GM23338 (cell line): ENCODE results near the gene DCUN1D2. TPM values are rescaled to one million over a fixed set of nuclear protein-coding genes. Genes with fewer than 3 reads are reported as not detected.

Source experiments
- ATAC-seq: fragments of 200-7000 bp; cut with Tn5 transposase; 3 replicates; pipeline ENCODE4 v1.9.1; 2020
- DNase-seq: peaks from one replicate; pipeline ENCODE4 v3.0.0-alpha.2; 2015; ENCODE audit warnings: low spot score
- H2AFZ ChIP-seq: fragments of 200-600 bp; sonication (generic); 2 replicates; pipeline ENCODE4 v1.8.0; 2016; ENCODE audit warnings: antibody characterized with exemption, mild to moderate bottlenecking, moderate library complexity
- H3F3A ChIP-seq: fragments of 200-600 bp; sonication (generic); replicated peaks from 2 replicates; pipeline ENCODE4 v1.8.0; 2017; ENCODE audit warnings: antibody characterized with exemption, mixed run types, low read depth
- H3K27ac ChIP-seq: fragments of 200-600 bp; sonication (generic); 2 replicates; pipeline ENCODE4 v1.6.1; 2016; ENCODE audit warnings: low read depth
- H3K27me3 ChIP-seq: fragments of 200-600 bp; sonication (generic); 2 replicates; pipeline ENCODE4 v1.8.0; 2016; ENCODE audit warnings: mild to moderate bottlenecking, mixed run types, moderate library complexity; ENCODE audit not compliant: insufficient read depth
- H3K36me3 ChIP-seq: fragments of 200-600 bp; sonication (generic); 2 replicates; pipeline ENCODE4 v1.8.0; 2016; ENCODE audit warnings: mild to moderate bottlenecking; ENCODE audit not compliant: insufficient read depth
- H3K4me1 ChIP-seq: fragments of 200-600 bp; sonication (generic); 2 replicates; pipeline ENCODE4 v1.8.0; 2016; ENCODE audit warnings: mild to moderate bottlenecking, moderate library complexity; ENCODE audit not compliant: insufficient read depth
- H3K4me2 ChIP-seq: fragments of 200-600 bp; sonication (generic); 2 replicates; pipeline ENCODE4 v1.7.1; 2017; ENCODE audit warnings: mixed run types
- H3K4me3 ChIP-seq: fragments of 200-600 bp; sonication (generic); 2 replicates; pipeline ENCODE4 v1.6.1; 2016; ENCODE audit warnings: mixed run types
- H3K79me2 ChIP-seq: fragments of 200-600 bp; sonication (generic); replicated peaks from 2 replicates; pipeline ENCODE4 v1.8.0; 2017; ENCODE audit warnings: mild to moderate bottlenecking; ENCODE audit not compliant: insufficient read depth
- H3K9me2 ChIP-seq: fragments of 200-600 bp; sonication (generic); 2 replicates; pipeline ENCODE4 v1.8.0; 2017; ENCODE audit not compliant: insufficient read depth
- H4K20me1 ChIP-seq: fragments of 200-600 bp; sonication (generic); replicated peaks from 2 replicates; pipeline ENCODE4 v1.8.0; 2017; ENCODE audit warnings: mild to moderate bottlenecking; ENCODE audit not compliant: insufficient read depth
- H3K27ac Mint-ChIP-seq: 2 replicates; pipeline ENCODE4 v1.8.0; 2020; ENCODE audit warnings: inconsistent platforms, mild to moderate bottlenecking, moderate library complexity, mixed read lengths
- H3K27me3 Mint-ChIP-seq: 3 replicates; pipeline ENCODE4 v1.8.0; 2022; ENCODE audit warnings: low read depth, mild to moderate bottlenecking, moderate library complexity, mixed read lengths, inconsistent platforms; ENCODE audit not compliant: insufficient read depth, poor library complexity
- H3K36me3 Mint-ChIP-seq: 3 replicates; pipeline ENCODE4 v1.8.0; 2021; ENCODE audit warnings: low read depth, mild to moderate bottlenecking, inconsistent platforms, moderate library complexity, mixed read lengths
- H3K4me1 Mint-ChIP-seq: 3 replicates; pipeline ENCODE4 v1.8.0; 2020; ENCODE audit warnings: mild to moderate bottlenecking, inconsistent platforms, mixed read lengths
- H3K4me3 Mint-ChIP-seq: 3 replicates; pipeline ENCODE4 v1.8.0; 2021; ENCODE audit warnings: moderate library complexity, mild to moderate bottlenecking, inconsistent platforms, mixed read lengths
- H3K9me3 Mint-ChIP-seq: 3 replicates; pipeline ENCODE4 v1.8.0; 2020; ENCODE audit warnings: moderate library complexity, mild to moderate bottlenecking, inconsistent platforms, mixed read lengths
- CREB1 ChIP-seq: fragments of 250-450 bp; sonication (Bioruptor Pico); IDR thresholded peaks from 2 replicates; pipeline ENCODE4 v1.5.0; 2020; ENCODE audit warnings: low read depth, mild to moderate bottlenecking, moderate library complexity
- CTCF ChIP-seq, 2 experiments: fragments of 200-600 bp in 1 of 2; sonication (generic) in 1 of 2; conservative IDR thresholded peaks; 2 replicates each; pipeline versions ENCODE4 v1.5.1 to v1.6.1; 2016 to 2017; ENCODE audit warnings: antibody characterized with exemption in 2 of 2, low read depth in 2 of 2, mild to moderate bottlenecking in 2 of 2, moderate library complexity in 1 of 2
- ETS1 ChIP-seq: IDR thresholded peaks from 2 replicates; pipeline ENCODE4 v1.6.1; 2016; ENCODE audit warnings: antibody characterized with exemption
- EZH2 ChIP-seq: fragments of 200-600 bp; sonication (generic); IDR thresholded peaks from one replicate; pipeline ENCODE4 v1.8.0; 2017; ENCODE audit warnings: antibody characterized with exemption, mild to moderate bottlenecking, low read depth; ENCODE audit not compliant: unreplicated experiment
- EZH2phosphoT487 ChIP-seq: fragments of 200-600 bp; sonication (generic); IDR thresholded peaks from one replicate; pipeline ENCODE4 v1.8.1; 2018; ENCODE audit warnings: antibody characterized with exemption; ENCODE audit not compliant: unreplicated experiment
- JUNB ChIP-seq: IDR thresholded peaks from one replicate; pipeline ENCODE4 v1.6.1; 2016; ENCODE audit warnings: antibody characterized with exemption; ENCODE audit not compliant: unreplicated experiment
- NANOG ChIP-seq: IDR thresholded peaks from 2 replicates; pipeline ENCODE4 v1.6.1; 2016; ENCODE audit warnings: antibody characterized with exemption, borderline replicate concordance
- POLR2AphosphoS5 ChIP-seq: IDR thresholded peaks from 2 replicates; pipeline ENCODE4 v1.6.1; 2016; ENCODE audit warnings: antibody characterized with exemption, low read depth
- REST ChIP-seq: IDR thresholded peaks from one replicate; pipeline ENCODE4 v1.6.1; 2018; ENCODE audit warnings: antibody characterized with exemption; ENCODE audit not compliant: unreplicated experiment
- STAT1 ChIP-seq: IDR thresholded peaks from one replicate; pipeline ENCODE4 v1.6.1; 2016; ENCODE audit warnings: antibody characterized with exemption; ENCODE audit not compliant: unreplicated experiment
- ZNF114 ChIP-seq: fragments of 250-450 bp; sonication (Bioruptor Pico); IDR thresholded peaks from 2 replicates; pipeline ENCODE4 v1.5.0; 2020; ENCODE audit warnings: mild to moderate bottlenecking, moderate library complexity
- ZNF331 ChIP-seq: fragments of 250-450 bp; sonication (Bioruptor Pico); IDR thresholded peaks from 2 replicates; pipeline ENCODE4 v1.5.0; 2020; ENCODE audit warnings: low read depth, mild to moderate bottlenecking, moderate library complexity
- ZNF462 ChIP-seq: fragments of 250-450 bp; sonication (Bioruptor Pico); IDR thresholded peaks from 2 replicates; pipeline ENCODE4 v1.5.0; 2020; ENCODE audit warnings: mild to moderate bottlenecking, moderate library complexity
- polyA plus RNA-seq: library from polyadenylated mRNA; unstranded; fragments of >200 nt; fragmentation: Nextera tagmentation; extraction: Ambion mirVana; gene quantifications from 2 replicates; pipeline ENCODE4 v1.2.1, GENCODE V29; 2016
- total RNA-seq: library from RNA; depleted of rRNA; stranded (reverse); fragments of >200 nt; shearing (Covaris generic); gene quantifications from 2 replicates; pipeline ENCODE4 v1.2.3, GENCODE V29; 2014

DCUN1D2 gene
- total and polyA plus RNA-seq, 2 experiments from 2014 or later: 12.3 to 38.0 TPM

- no peaks in the 10 kb centered on the region for H3K4me1 ChIP-seq
- H3K36me3 ChIP-seq: no peaks in the 10 kb centered on the region
- H3K4me3 Mint-ChIP-seq: no peak overlapping the region
- H3K36me3 Mint-ChIP-seq: no peaks in the 10 kb centered on the region
- TF ChIP-seq EZH2phosphoT487 (no peak), ZNF462 (CRISPR knock-in tag) (no peak), EZH2 (no peak), NANOG (no peak), ETS1 (no peak), ZNF114 (no peak), CTCF (conservative IDR thresholded peaks at IDR 0.05; ENCODE audit: low read depth in 2 of 2) (no peak), STAT1 (no peak), ZNF331 (CRISPR knock-in tag) (no peak), REST (no peak), JUNB (no peak), POLR2AphosphoS5 (no peak), CREB1 (CRISPR knock-in tag) (no peak)
- no peak overlapping the region for H3K27ac Mint-ChIP-seq
- no peaks in the 10 kb centered on the region for H4K20me1 ChIP-seq
- no peak overlapping the region for H3K4me2 ChIP-seq
- no peaks in the 10 kb centered on the region for H3F3A ChIP-seq
- no peak for DNase-seq
- no peak overlapping the region for H2AFZ ChIP-seq
- H3K79me2 ChIP-seq: no peaks in the 10 kb centered on the region
- H3K9me2 ChIP-seq: no peaks in the 10 kb centered on the region
- peaks cover 2% of the 10 kb centered on the region for H3K27me3 Mint-ChIP-seq
- no peaks in the 10 kb centered on the region for H3K9me3 Mint-ChIP-seq
- no peaks in the 10 kb centered on the region for H3K27me3 ChIP-seq
- ATAC-seq: no peak
- H3K4me1 Mint-ChIP-seq: peaks cover 3% of the 10 kb centered on the region; the same call in 1 of the 3 replicates
- no peak overlapping the region for H3K27ac ChIP-seq
- no peak overlapping the region for H3K4me3 ChIP-seq
These were observed 57.8 kb downstream of the DCUN1D2 start for GRCh38 chr13:113432506-113433270.
